Upper lobe of left lung (tissue), 6 donors: ENCODE measurements around the gene FOXD1. TPM values are rescaled to one million over a fixed set of nuclear protein-coding genes. Genes with fewer than 3 reads are reported as not detected.

ENCODE experiments used
- ATAC-seq, 2 donors: fragments of 200-7000 bp; cut with Tn5 transposase; one replicate each; pipeline ENCODE4 v1.9.1; 2022; ENCODE audit warnings: mild to moderate bottlenecking in 2 of 2, moderate library complexity in 2 of 2; ENCODE audit not compliant: low FRiP score in 2 of 2
- DNase-seq, 2 donors: peaks; one replicate each; pipeline ENCODE4 v3.0.0-alpha.2; 2019 to 2020
- H3K27ac ChIP-seq, 4 donors: fragments of 200-600 bp; sonication (generic); one replicate each; pipeline ENCODE4 v1.5.1; 2016 to 2019
- H3K27me3 ChIP-seq, 4 donors: fragments of 200-600 bp; sonication (generic); one replicate each; pipeline ENCODE4 v1.5.1; 2017 to 2019
- H3K36me3 ChIP-seq, 4 donors: fragments of 200-600 bp; sonication (generic); one replicate each; pipeline ENCODE4 v1.5.1; 2016 to 2019
- H3K4me1 ChIP-seq, 4 donors: fragments of 200-600 bp; sonication (generic); one replicate each; pipeline ENCODE4 v1.5.1; 2018 to 2019
- H3K4me3 ChIP-seq, 4 donors: fragments of 200-600 bp; sonication (generic); one replicate each; pipeline ENCODE4 v1.5.1; 2017 to 2019; ENCODE audit warnings: mild to moderate bottlenecking in 2 of 4, moderate library complexity in 1 of 4
- H3K9me3 ChIP-seq, 4 donors: fragments of 200-600 bp; sonication (generic); one replicate each; pipeline ENCODE4 v1.5.1; 2018 to 2019
- CTCF ChIP-seq, 6 experiments: fragments of 450-650 bp in 4 of 6; fragments of 200-600 bp in 2 of 6; sonication (generic) in 2 of 6; IDR thresholded peaks; one replicate each; pipeline ENCODE4 v1.5.1; 2016 to 2019; ENCODE audit warnings: antibody characterized with exemption in 6 of 6
- EP300 ChIP-seq, 4 donors: sonication (generic); formaldehyde crosslinking; IDR thresholded peaks; one replicate each; pipeline ENCODE4 v1.5.1; 2017; ENCODE audit warnings: antibody characterized with exemption in 4 of 4, control low read depth in 2 of 4
- POLR2A ChIP-seq, 4 donors: fragments of 450-650 bp; IDR thresholded peaks; one replicate each; pipeline ENCODE4 v1.5.1; 2016 to 2017; ENCODE audit warnings: antibody characterized with exemption in 4 of 4, mild to moderate bottlenecking in 2 of 4
- POLR2AphosphoS5 ChIP-seq, 2 donors: sonication (generic); formaldehyde crosslinking; IDR thresholded peaks; one replicate each; pipeline ENCODE4 v1.5.1; 2017; ENCODE audit warnings: antibody characterized with exemption in 2 of 2
- WGBS, 2 donors: methylation state at CpG; one replicate each; pipeline ENCODE4 v1.1.5; 2017 to 2018; 5-methylcytosine and 5-hydroxymethylcytosine counted together
- total RNA-seq, 6 donors: library from RNA; depleted of rRNA in 4 of 6; stranded (reverse); fragments of >200 nt in 4 of 6; gene quantifications; one replicate each; pipeline versions ENCODE4 v1.1.0 to v1.2.1, GENCODE V29; 2016 to 2021
- donor health status: DM: no; HTN: no; CAD: no; lungs with moderate emphysema.
- donor health status: DM: no; HTN: yes; CAD: no; lungs with severe emphysema.

The FOXD1 gene
- total RNA-seq, 6 donors from 2014 or later = 0.54 to 0.79 (median 0.67) TPM; not detected in 2

GRCh38 chr5:73441378-73441777 is 7.2 kb downstream of the FOXD1 start:
- DNase-seq = no peak
- no peaks in the 10 kb centered on the region for H3K9me3 ChIP-seq
- no peak overlapping the region for H3K4me3 ChIP-seq
- peaks cover 8 to 93% (median 60%) of the 10 kb centered on the region in 4 donors for H3K27me3 ChIP-seq
- no peak overlapping the region for H3K27ac ChIP-seq
- TF ChIP-seq POLR2AphosphoS5 (IDR thresholded peaks at IDR 0.05) (no peak), CTCF (IDR thresholded peaks at IDR 0.05) (no peak), EP300 (IDR thresholded peaks at IDR 0.05) (no peak), POLR2A (IDR thresholded peaks at IDR 0.05) (no peak)
- no peaks in the 10 kb centered on the region for H3K36me3 ChIP-seq
- no peak for ATAC-seq
- H3K4me1 ChIP-seq = peaks cover 14 to 20% (median 15%) of the 10 kb centered on the region in 4 donors

DNA sequence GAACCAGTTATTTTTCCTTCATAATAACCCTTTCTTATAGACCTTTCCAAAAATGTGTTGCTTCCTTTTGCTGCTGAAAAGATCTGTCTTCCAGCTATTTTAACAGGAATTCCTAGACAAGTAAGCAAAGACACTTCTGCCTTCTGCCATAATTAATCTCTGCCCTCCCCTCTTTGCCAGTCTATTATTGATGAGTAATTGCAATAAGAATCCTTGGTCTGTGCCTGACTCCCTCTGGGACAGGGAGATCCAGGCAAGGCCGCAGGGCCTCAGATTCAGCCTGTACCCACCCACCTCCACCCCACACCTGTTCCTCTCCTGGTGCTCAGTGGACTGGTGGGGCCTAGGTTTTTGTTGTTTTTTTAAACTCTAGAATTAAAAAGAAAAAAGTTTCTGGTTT is 8.3 kb downstream of the FOXD1 start:
- Histone ChIP-seq H3K4me1 (peaks cover 15 to 27% (median 16%) of the 10 kb centered on the region in 4 donors), H3K4me3 (no peak overlapping the region), H3K27me3 (peaks cover 8 to 92% (median 63%) of the 10 kb centered on the region in 4 donors), H3K36me3 (no peaks in the 10 kb centered on the region), H3K27ac (no peak overlapping the region), H3K9me3 (no peaks in the 10 kb centered on the region)
- DNase-seq (no peak), ATAC-seq (no peak)
- TF ChIP-seq CTCF (IDR thresholded peaks at IDR 0.05) (no peak), EP300 (IDR thresholded peaks at IDR 0.05) (no peak), POLR2AphosphoS5 (IDR thresholded peaks at IDR 0.05) (no peak), POLR2A (IDR thresholded peaks at IDR 0.05) (no peak)
- 52 to 59% methylated on average over 1 of the region's 1 CpG for WGBS, 2 donors

DNA sequence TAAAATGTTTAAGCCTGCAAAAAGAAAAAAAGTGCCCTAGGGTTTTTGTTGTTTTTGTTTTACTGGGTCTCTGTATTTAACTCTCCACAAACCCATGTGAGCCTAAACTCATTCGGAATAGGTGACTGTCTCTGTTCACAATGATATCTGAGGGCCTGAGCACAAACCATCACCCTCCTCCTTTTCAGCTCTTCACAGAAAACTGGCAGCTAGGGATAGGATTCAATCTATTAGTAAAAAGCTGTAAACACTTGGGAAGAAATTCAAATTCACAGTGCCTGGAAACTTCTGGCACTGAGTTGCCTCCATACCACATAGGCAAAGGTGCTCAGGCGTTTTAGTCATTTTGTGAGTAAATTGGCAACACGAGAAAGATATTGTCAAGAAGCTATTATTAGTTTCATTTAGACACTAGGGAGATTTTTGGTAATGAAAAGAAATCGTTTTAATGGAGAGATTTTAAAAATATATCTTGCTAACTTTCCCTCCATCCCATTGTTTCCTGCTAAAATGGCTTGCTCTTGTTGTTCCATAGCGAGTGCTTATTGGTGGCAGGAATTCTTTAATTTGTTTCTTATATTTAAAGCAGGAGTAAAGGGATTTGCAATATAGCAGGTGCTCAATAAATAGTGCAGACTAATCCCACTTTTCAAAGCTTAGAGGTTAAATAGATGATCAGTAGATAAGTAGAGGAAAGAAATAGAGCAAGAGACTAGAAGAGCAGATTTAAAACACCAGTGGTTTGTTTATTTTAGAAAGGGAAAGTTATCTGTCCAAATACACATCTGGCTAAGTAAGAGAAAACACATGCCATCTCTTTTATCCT is 9.7 kb downstream of the FOXD1 start:
- ATAC-seq (no peak), DNase-seq (no peak)
- H3K27me3 ChIP-seq = peaks cover 8 to 87% (median 54%) of the 10 kb centered on the region in 4 donors
- H3K9me3 ChIP-seq = no peaks in the 10 kb centered on the region
- TF ChIP-seq CTCF (IDR thresholded peaks at IDR 0.05) = no peak
- TF ChIP-seq EP300 (IDR thresholded peaks at IDR 0.05) = no peak
- no peak for TF ChIP-seq POLR2A (IDR thresholded peaks at IDR 0.05)
- TF ChIP-seq POLR2AphosphoS5 (IDR thresholded peaks at IDR 0.05) = no peak
- H3K4me3 ChIP-seq = no peak overlapping the region
- H3K4me1 ChIP-seq = peaks cover 15 to 27% (median 16%) of the 10 kb centered on the region in 4 donors
- H3K36me3 ChIP-seq = no peaks in the 10 kb centered on the region
- H3K27ac ChIP-seq = no peak overlapping the region
- 16 to 27% methylated on average over 5 of the region's 5 CpGs for WGBS, 2 donors

- Histone ChIP-seq H3K27ac (no peak overlapping the region), H3K27me3 (peaks cover 8 to 80% (median 49%) of the 10 kb centered on the region in 4 donors)
- ATAC-seq = no peak
Measured at GRCh38 chr5:73437777-73438644, 10.6 kb downstream of the FOXD1 start.

More at GRCh38 chr5:73437777-73438644, 10.6 kb downstream of the FOXD1 start:
- Histone ChIP-seq H3K4me1 (peaks cover 15 to 27% (median 17%) of the 10 kb centered on the region in 4 donors), H3K9me3 (no peaks in the 10 kb centered on the region), H3K4me3 (peak overlapping the region in 1 of 4 donors; percentile 4), H3K36me3 (no peaks in the 10 kb centered on the region)
- TF ChIP-seq EP300 (IDR thresholded peaks at IDR 0.05) = no peak
- TF ChIP-seq CTCF (IDR thresholded peaks at IDR 0.05) = no peak
- no peak for TF ChIP-seq POLR2A (IDR thresholded peaks at IDR 0.05)
- TF ChIP-seq POLR2AphosphoS5 (IDR thresholded peaks at IDR 0.05) = no peak
- WGBS, 2 donors = 8 to 9% methylated on average over 16 to 18 of the region's 18 CpGs
- DNase-seq = no peak
